Measurements from ENCODE around the gene FOLR1.

The FOLR1 gene

GRCh38 chr11:72220696-72221363, 28.9 kb downstream of the FOLR1 start:
- Histone ChIP-seq H3K27ac (ENCODE audit: low read length) (no peak overlapping the region), H3K9ac (ENCODE audit: low read depth, low read length) (no peak overlapping the region), H3K4me1 (ENCODE audit: insufficient read depth, low read length) (peaks cover 16% of the 10 kb centered on the region), H3K4me3 (ENCODE audit: low read depth in 1 of 2, low read length in 2 of 2) (no peak overlapping the region), H2AFZ (ENCODE audit: low read depth, low read length) (no peak overlapping the region), H3K36me3 (ENCODE audit: insufficient read depth, low read length) (no peaks in the 10 kb centered on the region; the same call in 1 of the 2 replicates), H3K4me2 (ENCODE audit: insufficient read depth, low read length) (no peak overlapping the region), H3K79me2 (ENCODE audit: insufficient read depth, low read length) (peaks cover 21% of the 10 kb centered on the region), H3K27me3 (ENCODE audit: insufficient read depth, low read length, poor library complexity) (peaks cover 16% of the 10 kb centered on the region), H4K20me1 (ENCODE audit: insufficient read depth, low read length) (no peaks in the 10 kb centered on the region), H3K9me3 (ENCODE audit: insufficient read depth, low read length, severe bottlenecking) (no peaks in the 10 kb centered on the region)
- TF ChIP-seq CTCF (IDR thresholded peaks at IDR 0.05; ENCODE audit: borderline replicate concordance, extremely low read depth, low read length, poor library complexity, severe bottlenecking) (no peak), EZH2 (IDR thresholded peaks at IDR 0.05; ENCODE audit: borderline replicate concordance, low read depth, low read length, severe bottlenecking) (no peak)
- DNase-seq (no peak), ATAC-seq (ENCODE audit: insufficient read depth, low read depth) (no peak)

- H3K27ac ChIP-seq (ENCODE audit: low read length): no peak overlapping the region
- peak overlapping the region; percentile 33 for H2AFZ ChIP-seq (ENCODE audit: low read depth, low read length)
- no peak overlapping the region for H3K4me3 ChIP-seq (ENCODE audit: low read depth in 1 of 2, low read length in 2 of 2)
These were observed 29.6 kb downstream of the FOLR1 start for GRCh38 chr11:72221386-72222075.

GRCh38 chr11:72222106-72222891, 30.4 kb downstream of the FOLR1 start:
- peak overlapping the region; percentile 92 for H3K9ac ChIP-seq (ENCODE audit: low read depth, low read length)
- H2AFZ ChIP-seq (ENCODE audit: low read depth, low read length): peak overlapping the region; percentile 96
- H3K27me3 ChIP-seq (ENCODE audit: insufficient read depth, low read length, poor library complexity): peaks cover 12% of the 10 kb centered on the region
- TF ChIP-seq CTCF (IDR thresholded peaks at IDR 0.05; ENCODE audit: borderline replicate concordance, extremely low read depth, low read length, poor library complexity, severe bottlenecking) (no peak), EZH2 (IDR thresholded peaks at IDR 0.05; ENCODE audit: borderline replicate concordance, low read depth, low read length, severe bottlenecking) (no peak)
- H3K4me1 ChIP-seq (ENCODE audit: insufficient read depth, low read length): peaks cover 29% of the 10 kb centered on the region
- H3K9me3 ChIP-seq (ENCODE audit: insufficient read depth, low read length, severe bottlenecking): no peaks in the 10 kb centered on the region
- DNase-seq (no peak), ATAC-seq (ENCODE audit: insufficient read depth, low read depth) (no peak)
- H3K79me2 ChIP-seq (ENCODE audit: insufficient read depth, low read length): peaks cover 33% of the 10 kb centered on the region
- H3K36me3 ChIP-seq (ENCODE audit: insufficient read depth, low read length): peaks cover 10% of the 10 kb centered on the region
- H4K20me1 ChIP-seq (ENCODE audit: insufficient read depth, low read length): peaks cover 7% of the 10 kb centered on the region; the same call in 1 of the 2 replicates
- H3K27ac ChIP-seq (ENCODE audit: low read length): peak overlapping the region; percentile 97
- H3K4me2 ChIP-seq (ENCODE audit: insufficient read depth, low read length): peak overlapping the region; percentile 99
- peak overlapping the region; percentile 95 to 96 for H3K4me3 ChIP-seq (ENCODE audit: low read depth in 1 of 2, low read length in 2 of 2)

More at GRCh38 chr11:72221386-72222075, 29.6 kb downstream of the FOLR1 start:
- DNase-seq (no peak), ATAC-seq (ENCODE audit: insufficient read depth, low read depth) (no peak)
- no peak overlapping the region for H3K4me2 ChIP-seq (ENCODE audit: insufficient read depth, low read length)
- H3K9ac ChIP-seq (ENCODE audit: low read depth, low read length): no peak overlapping the region
- H3K27me3 ChIP-seq (ENCODE audit: insufficient read depth, low read length, poor library complexity): peaks cover 15% of the 10 kb centered on the region
- peaks cover 25% of the 10 kb centered on the region for H3K79me2 ChIP-seq (ENCODE audit: insufficient read depth, low read length)
- no peak for TF ChIP-seq CTCF (IDR thresholded peaks at IDR 0.05; ENCODE audit: borderline replicate concordance, extremely low read depth, low read length, poor library complexity, severe bottlenecking)
- no peak for TF ChIP-seq EZH2 (IDR thresholded peaks at IDR 0.05; ENCODE audit: borderline replicate concordance, low read depth, low read length, severe bottlenecking)
- peaks cover 23% of the 10 kb centered on the region for H3K4me1 ChIP-seq (ENCODE audit: insufficient read depth, low read length)
- peaks cover 3% of the 10 kb centered on the region for H3K36me3 ChIP-seq (ENCODE audit: insufficient read depth, low read length)
- no peaks in the 10 kb centered on the region for H3K9me3 ChIP-seq (ENCODE audit: insufficient read depth, low read length, severe bottlenecking)
- peaks cover 2% of the 10 kb centered on the region; the same call in 1 of the 2 replicates for H4K20me1 ChIP-seq (ENCODE audit: insufficient read depth, low read length)

Measured in DND-41 (cell line).